Activated CD8-positive, alpha-beta T cell treated with anti-CD3 and anti-CD28 coated beads for 36 hours (primary cell): ENCODE data around the gene THUMPD2. TPM values are rescaled to one million over a fixed set of nuclear protein-coding genes. Genes with fewer than 3 reads are reported as not detected.

Experiments used
- ATAC-seq: fragments of 200-7000 bp; cut with Tn5 transposase; one replicate; pipeline ENCODE4 v1.10.0; 2021; ENCODE audit warnings: mild to moderate bottlenecking, moderate library complexity
- CTCF ChIA-PET: fragments of 350-600 bp; sonication (Branson Sonifier 250); formaldehyde crosslinking; loops from one replicate; lab custom pipeline; 2021; ENCODE audit warnings: antibody characterized with exemption; lab: Charles Lee
- POLR2A ChIA-PET: fragments of 350-600 bp; sonication (Branson Sonifier 250); formaldehyde crosslinking; loops from one replicate; lab custom pipeline; 2021; ENCODE audit warnings: antibody characterized with exemption; lab: Charles Lee
- DNase-seq: peaks from one replicate; pipeline ENCODE4 v3.0.0-alpha.2; 2020
- H3K27ac Mint-ChIP-seq: one replicate; pipeline ENCODE4 v1.8.0; 2021; ENCODE audit warnings: mild to moderate bottlenecking, mixed read lengths
- H3K27me3 Mint-ChIP-seq: one replicate; pipeline ENCODE4 v1.8.0; 2021; ENCODE audit warnings: mixed read lengths
- H3K36me3 Mint-ChIP-seq: one replicate; pipeline ENCODE4 v1.8.0; 2021; ENCODE audit warnings: low read depth, mixed read lengths
- H3K4me1 Mint-ChIP-seq: one replicate; pipeline ENCODE4 v1.8.0; 2021; ENCODE audit warnings: low read depth, mixed read lengths
- H3K4me3 Mint-ChIP-seq: one replicate; pipeline ENCODE4 v1.8.0; 2021; ENCODE audit warnings: mild to moderate bottlenecking, moderate library complexity, mixed read lengths
- H3K9me3 Mint-ChIP-seq: one replicate; pipeline ENCODE4 v1.8.0; 2021; ENCODE audit warnings: mixed read lengths
- intact Hi-C: fragments of 100-400 bp; cut with micrococcal nuclease; formaldehyde crosslinking; loops from one replicate; pipeline ENCODE4 v1.10.0; 2022
- total RNA-seq, 2 experiments: library from RNA; stranded (reverse); gene quantifications; one replicate each; pipeline ENCODE4 v1.2.3, GENCODE V29; 2021
- TF ChIP-seq, protein P1 (sequence below): fragments of 200-600 bp; IDR thresholded peaks from one replicate; pipeline ENCODE4 v1.8.0; 2022; ENCODE audit warnings: antibody characterized with exemption, mild to moderate bottlenecking

THUMPD2 gene
- total RNA-seq, 2 experiments from 2014 or later = 16.9 to 18.1 TPM

DNA sequence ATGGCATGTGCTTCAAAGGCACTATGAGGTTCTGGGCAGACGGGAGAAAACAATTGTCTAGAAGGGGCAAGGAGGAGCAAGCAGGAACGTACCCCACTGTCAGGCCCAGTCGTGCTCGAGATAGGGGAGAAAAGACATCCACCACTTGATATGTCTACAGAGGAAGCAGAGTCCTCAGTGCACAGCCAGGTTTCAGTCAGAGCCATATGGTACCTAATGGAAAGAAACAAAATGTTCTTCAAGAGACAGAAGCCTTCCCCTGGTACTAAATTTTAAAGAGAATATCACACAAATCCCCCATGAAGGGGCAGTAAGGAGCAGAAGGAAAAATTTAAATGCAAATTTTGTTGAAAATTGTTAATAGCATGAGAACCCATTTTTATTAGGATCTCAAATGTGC is 21.9 kb downstream of the THUMPD2 start:
- ChIA-PET CTCF (no interaction called here), POLR2A (no interaction called here)
- TF ChIP-seq, protein P1, sequence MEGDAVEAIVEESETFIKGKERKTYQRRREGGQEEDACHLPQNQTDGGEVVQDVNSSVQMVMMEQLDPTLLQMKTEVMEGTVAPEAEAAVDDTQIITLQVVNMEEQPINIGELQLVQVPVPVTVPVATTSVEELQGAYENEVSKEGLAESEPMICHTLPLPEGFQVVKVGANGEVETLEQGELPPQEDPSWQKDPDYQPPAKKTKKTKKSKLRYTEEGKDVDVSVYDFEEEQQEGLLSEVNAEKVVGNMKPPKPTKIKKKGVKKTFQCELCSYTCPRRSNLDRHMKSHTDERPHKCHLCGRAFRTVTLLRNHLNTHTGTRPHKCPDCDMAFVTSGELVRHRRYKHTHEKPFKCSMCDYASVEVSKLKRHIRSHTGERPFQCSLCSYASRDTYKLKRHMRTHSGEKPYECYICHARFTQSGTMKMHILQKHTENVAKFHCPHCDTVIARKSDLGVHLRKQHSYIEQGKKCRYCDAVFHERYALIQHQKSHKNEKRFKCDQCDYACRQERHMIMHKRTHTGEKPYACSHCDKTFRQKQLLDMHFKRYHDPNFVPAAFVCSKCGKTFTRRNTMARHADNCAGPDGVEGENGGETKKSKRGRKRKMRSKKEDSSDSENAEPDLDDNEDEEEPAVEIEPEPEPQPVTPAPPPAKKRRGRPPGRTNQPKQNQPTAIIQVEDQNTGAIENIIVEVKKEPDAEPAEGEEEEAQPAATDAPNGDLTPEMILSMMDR = no peak
- DNase-seq = no peak
- Mint-ChIP-seq H3K36me3 (peaks cover 69% of the 10 kb centered on the region), H3K27me3 (no peaks in the 10 kb centered on the region), H3K4me1 (no peaks in the 10 kb centered on the region), H3K27ac (no peak overlapping the region), H3K4me3 (no peak overlapping the region), H3K9me3 (no peaks in the 10 kb centered on the region)
- ATAC-seq = no peak
- intact Hi-C loops = no loop called here

DNA sequence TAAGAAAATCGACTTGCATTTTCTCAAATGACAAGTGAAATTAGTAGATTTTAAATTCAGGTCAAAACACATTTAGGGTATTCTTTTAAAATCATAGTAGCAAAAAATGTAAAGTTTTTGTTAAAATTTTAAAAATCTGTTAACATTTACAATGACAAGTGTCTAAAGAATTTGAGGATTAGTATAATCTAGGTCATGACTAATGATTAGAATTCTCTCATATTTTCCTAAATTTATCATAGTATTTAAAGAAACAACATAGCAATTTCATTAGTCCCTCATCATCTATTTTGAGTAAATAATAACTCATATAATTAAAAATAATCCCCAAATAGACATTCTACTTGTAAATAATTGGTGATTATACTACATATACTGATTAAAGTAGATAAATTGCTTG is 23.6 kb downstream of the THUMPD2 start:
- TF ChIP-seq, protein P1 = no peak
- DNase-seq = no peak
- H3K36me3 Mint-ChIP-seq = peaks cover 64% of the 10 kb centered on the region
- no peaks in the 10 kb centered on the region for H3K4me1 Mint-ChIP-seq
- H3K27ac Mint-ChIP-seq = no peak overlapping the region
- ATAC-seq = no peak
- ChIA-PET CTCF (no interaction called here), POLR2A (no interaction called here)
- intact Hi-C loops = no loop called here
- H3K9me3 Mint-ChIP-seq = no peaks in the 10 kb centered on the region
- H3K4me3 Mint-ChIP-seq = no peak overlapping the region
- no peaks in the 10 kb centered on the region for H3K27me3 Mint-ChIP-seq

DNA sequence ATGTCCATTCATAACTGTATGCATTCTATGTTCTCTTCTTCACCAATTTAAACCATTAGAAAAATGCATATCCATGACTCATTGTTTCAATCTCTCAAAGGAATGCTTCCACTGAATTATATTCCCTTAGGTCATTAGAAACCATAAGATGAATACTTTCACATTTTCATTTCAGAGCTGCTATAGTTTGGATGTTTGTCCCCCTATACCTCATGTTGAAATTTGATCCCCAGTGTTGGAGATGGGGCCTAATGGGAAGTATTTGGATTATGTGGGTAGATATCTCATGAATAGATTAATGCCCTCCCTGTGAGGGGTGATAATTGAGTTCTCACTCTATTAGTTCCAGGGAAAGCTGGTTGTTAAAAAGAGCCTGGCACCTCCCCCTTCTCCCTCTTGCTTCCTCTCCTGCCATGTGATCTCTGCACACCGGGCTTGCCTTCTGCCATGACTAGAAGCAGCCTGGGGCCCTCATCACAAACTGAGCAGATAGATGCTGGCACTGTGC is 35.7 kb downstream of the THUMPD2 start:
- POLR2A ChIA-PET = no interaction called here
- Mint-ChIP-seq H3K27ac (no peak overlapping the region), H3K4me3 (no peak overlapping the region), H3K4me1 (no peaks in the 10 kb centered on the region), H3K9me3 (no peaks in the 10 kb centered on the region), H3K27me3 (no peaks in the 10 kb centered on the region), H3K36me3 (peaks cover 37% of the 10 kb centered on the region)
- intact Hi-C loops = no loop called here
- no peak for DNase-seq
- TF ChIP-seq, protein P1 = no peak
- ATAC-seq = no peak
- CTCF ChIA-PET = interaction anchor here (6.4 kb wide), 1 partner anchor 14 kb away, joined by 26 read pairs; no protein-coding TSS in a partner anchor

DNA sequence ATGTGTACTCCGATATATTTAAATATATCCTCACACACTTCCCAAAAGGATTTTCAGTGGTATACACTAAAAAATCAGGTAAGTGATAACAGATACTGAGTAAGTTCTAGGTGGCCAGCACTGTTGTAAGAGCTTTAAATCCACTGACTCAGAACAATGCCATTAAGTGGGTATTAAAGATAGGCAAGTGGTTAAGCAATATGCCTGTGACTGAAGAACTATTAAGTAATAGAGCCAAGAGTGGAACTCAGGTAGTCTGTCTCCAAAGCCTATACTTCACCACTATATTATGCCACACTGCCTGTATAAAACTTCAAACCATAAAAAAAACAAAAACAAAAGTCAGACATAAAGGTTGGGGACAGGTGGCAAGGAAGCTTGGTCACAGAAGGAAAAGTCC is 37.2 kb downstream of the THUMPD2 start:
- CTCF ChIA-PET = interaction anchor here (6.4 kb wide), 1 partner anchor 12 kb away, joined by 26 read pairs; no protein-coding TSS in a partner anchor

DNA sequence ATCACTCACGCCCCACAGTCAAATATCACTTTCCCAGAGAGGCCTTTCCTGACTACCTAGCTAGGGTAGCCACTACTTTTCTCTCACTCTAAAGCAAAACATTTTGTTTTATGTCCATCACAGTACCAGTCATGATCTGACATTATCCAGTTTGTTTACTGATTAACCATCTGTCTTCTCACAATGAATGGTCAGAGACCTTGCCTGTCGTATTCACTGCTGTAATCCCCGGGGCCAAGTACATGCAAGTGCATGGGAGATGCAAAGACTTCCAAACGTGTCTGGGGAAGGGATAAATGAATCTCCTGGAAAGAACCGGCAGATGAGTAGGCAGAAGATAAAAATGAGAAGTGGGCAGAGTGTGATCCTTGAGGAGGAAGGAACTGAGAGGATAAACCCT is 39.7 kb downstream of the THUMPD2 start:
- H3K4me1 Mint-ChIP-seq = peaks cover 10% of the 10 kb centered on the region
- H3K9me3 Mint-ChIP-seq = no peaks in the 10 kb centered on the region
- DNase-seq = no peak
- H3K27ac Mint-ChIP-seq = no peak overlapping the region
- intact Hi-C loops = no loop called here
- ChIA-PET POLR2A (no interaction called here), CTCF (interaction anchor here (6.4 kb wide), 1 partner anchor 10 kb away, joined by 26 read pairs; no protein-coding TSS in a partner anchor)
- H3K27me3 Mint-ChIP-seq = no peaks in the 10 kb centered on the region
- no peak for ATAC-seq
- H3K36me3 Mint-ChIP-seq = peaks cover 62% of the 10 kb centered on the region
- TF ChIP-seq, protein P1 = no peak
- H3K4me3 Mint-ChIP-seq = no peak overlapping the region

More for the DNA sequence above, 37.2 kb downstream of the THUMPD2 start:
- DNase-seq = no peak
- peaks cover 49% of the 10 kb centered on the region for H3K36me3 Mint-ChIP-seq
- ATAC-seq = no peak
- TF ChIP-seq, protein P1 = no peak
- H3K27ac Mint-ChIP-seq = no peak overlapping the region
- POLR2A ChIA-PET = no interaction called here
- no peaks in the 10 kb centered on the region for H3K27me3 Mint-ChIP-seq
- H3K9me3 Mint-ChIP-seq = no peaks in the 10 kb centered on the region
- no peak overlapping the region for H3K4me3 Mint-ChIP-seq
- peaks cover 2% of the 10 kb centered on the region for H3K4me1 Mint-ChIP-seq
- intact Hi-C loops = no loop called here
